Muscle of leg (tissue), 11 donors: ENCODE data around the gene DLGAP1. TPM values are rescaled to one million over a fixed set of nuclear protein-coding genes. Genes with fewer than 3 reads are reported as not detected.

ENCODE experiments used
- DNase-seq: peaks from one replicate; pipeline ENCODE4 v3.0.0; 2013
- H3K27ac ChIP-seq: one replicate; pipeline ENCODE4 v1.5.1; 2013; ENCODE audit warnings: mild to moderate bottlenecking, low read length, control low read depth
- H3K27me3 ChIP-seq: one replicate; pipeline ENCODE4 v1.6.1; 2013; ENCODE audit warnings: low read length; ENCODE audit not compliant: control insufficient read depth, insufficient read depth
- H3K36me3 ChIP-seq: one replicate; pipeline ENCODE4 v1.6.1; 2013; ENCODE audit warnings: low read length; ENCODE audit not compliant: control insufficient read depth, insufficient read depth
- H3K4me1 ChIP-seq: one replicate; pipeline ENCODE4 v1.6.1; 2013; ENCODE audit warnings: low read length; ENCODE audit not compliant: control insufficient read depth, insufficient read depth
- H3K4me3 ChIP-seq: one replicate; pipeline ENCODE4 v1.5.1; 2013; ENCODE audit warnings: low read length, control low read depth
- H3K9me3 ChIP-seq: replicated peaks from 2 replicates; pipeline ENCODE4 v1.6.1; 2013; ENCODE audit warnings: low read depth, low read length; ENCODE audit not compliant: control insufficient read depth
- WGBS: methylation state at CpG from one replicate; pipeline ENCODE4 v1.1.5; 2013; ENCODE audit warnings: missing lambda C conversion rate; ENCODE audit not compliant: insufficient coverage; 5-methylcytosine and 5-hydroxymethylcytosine counted together
- polyA plus RNA-seq, 8 donors: library from polyadenylated mRNA; unstranded; fragments of 120-200 nt; gene quantifications; one replicate each; pipeline versions ENCODE4 v1.2.1 to v1.2.3, GENCODE V29; 2013; ENCODE audit warnings: inconsistent platforms in 1 of 8, low replicate concordance in 1 of 8; ENCODE audit not compliant: insufficient read length in 8 of 8, insufficient read depth in 1 of 8
- total RNA-seq: library from RNA; stranded (reverse); fragments of 120-200 nt; gene quantifications from one replicate; pipeline ENCODE4 v1.2.4, GENCODE V29; 2013

DLGAP1 gene
- total and polyA plus RNA-seq, 9 donors, result 0.87 to 3.1 (median 1.8) TPM

GRCh38 chr18:4198956-4199355 lies 256.2 kb downstream of the DLGAP1 start:
- no peak for DNase-seq
- H3K4me3 ChIP-seq, result no peak overlapping the region
- WGBS, result 40% methylated on average over 1 of the region's 5 CpGs

GRCh38 chr18:4196351-4196750 lies 258.8 kb downstream of the DLGAP1 start:
- no peaks in the 10 kb centered on the region for H3K4me1 ChIP-seq
- H3K9me3 ChIP-seq, result no peaks in the 10 kb centered on the region
- WGBS, result no CpG with 5 or more reads among the region's 4 CpGs
- no peaks in the 10 kb centered on the region for H3K27me3 ChIP-seq
- no peak overlapping the region for H3K4me3 ChIP-seq
- no peak for DNase-seq
- H3K27ac ChIP-seq, result no peak overlapping the region
- H3K36me3 ChIP-seq, result no peaks in the 10 kb centered on the region

More at GRCh38 chr18:4198956-4199355, 256.2 kb downstream of the DLGAP1 start:
- Histone ChIP-seq H3K4me1 (no peaks in the 10 kb centered on the region), H3K9me3 (no peaks in the 10 kb centered on the region), H3K27me3 (no peaks in the 10 kb centered on the region), H3K27ac (no peak overlapping the region), H3K36me3 (no peaks in the 10 kb centered on the region)

- no peaks in the 10 kb centered on the region for H3K27me3 ChIP-seq
- DNase-seq, result peak; percentile 87
- WGBS, result no CpG with 5 or more reads among the region's 3 CpGs
- no peaks in the 10 kb centered on the region for H3K4me1 ChIP-seq
- no peaks in the 10 kb centered on the region for H3K36me3 ChIP-seq
- no peak overlapping the region for H3K4me3 ChIP-seq
- no peaks in the 10 kb centered on the region for H3K9me3 ChIP-seq
- no peak overlapping the region for H3K27ac ChIP-seq
Observed at GRCh38 chr18:4193086-4193485, 262.0 kb downstream of the DLGAP1 start.

DNA sequence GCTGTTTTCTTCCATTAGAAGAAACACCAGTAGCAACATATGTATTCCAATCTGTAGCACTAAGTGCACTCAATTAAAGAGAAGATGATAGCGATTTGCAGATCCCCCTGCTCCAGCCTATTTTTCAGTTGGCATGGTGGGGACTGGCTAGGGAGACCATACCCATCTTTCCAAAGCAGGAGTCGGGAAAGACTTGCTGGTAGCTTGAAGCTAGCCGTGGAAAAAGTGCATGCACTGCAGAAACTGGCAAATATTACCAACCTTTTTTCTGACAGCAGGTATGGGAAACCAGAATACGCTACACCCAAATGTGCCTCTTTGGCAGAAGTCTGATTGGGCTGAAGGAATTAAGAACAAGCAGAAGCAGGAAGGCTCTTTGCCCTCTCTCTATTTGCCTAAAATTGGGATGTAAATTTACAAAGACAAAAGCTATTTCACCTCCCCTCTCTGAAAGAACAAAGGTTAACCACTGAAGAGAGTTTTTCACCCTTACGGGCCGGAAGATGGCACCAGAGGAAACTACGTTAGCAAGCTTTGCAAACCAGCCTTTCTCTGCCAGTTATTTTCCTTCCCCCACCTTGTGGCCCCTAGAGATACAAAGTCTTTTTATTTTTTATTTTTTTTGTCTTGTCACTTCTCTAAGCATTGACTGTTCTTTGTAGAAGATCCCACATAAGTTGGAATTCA lies 273.1 kb downstream of the DLGAP1 start:
- DNase-seq, result no peak
- H3K36me3 ChIP-seq, result no peaks in the 10 kb centered on the region
- no peaks in the 10 kb centered on the region for H3K4me1 ChIP-seq
- H3K9me3 ChIP-seq, result no peaks in the 10 kb centered on the region
- WGBS, result no CpG with 5 or more reads among the region's 7 CpGs
- H3K27me3 ChIP-seq, result no peaks in the 10 kb centered on the region
- no peak overlapping the region for H3K27ac ChIP-seq
- H3K4me3 ChIP-seq, result no peak overlapping the region

- WGBS, result no CpG with 5 or more reads among the region's 3 CpGs
- DNase-seq, result peak; percentile 58
- Histone ChIP-seq H3K27me3 (no peaks in the 10 kb centered on the region), H3K36me3 (no peaks in the 10 kb centered on the region), H3K4me1 (no peaks in the 10 kb centered on the region), H3K9me3 (no peaks in the 10 kb centered on the region), H3K4me3 (no peak overlapping the region), H3K27ac (no peak overlapping the region)
Observed at GRCh38 chr18:4181086-4181485, 274.0 kb downstream of the DLGAP1 start.

DNA sequence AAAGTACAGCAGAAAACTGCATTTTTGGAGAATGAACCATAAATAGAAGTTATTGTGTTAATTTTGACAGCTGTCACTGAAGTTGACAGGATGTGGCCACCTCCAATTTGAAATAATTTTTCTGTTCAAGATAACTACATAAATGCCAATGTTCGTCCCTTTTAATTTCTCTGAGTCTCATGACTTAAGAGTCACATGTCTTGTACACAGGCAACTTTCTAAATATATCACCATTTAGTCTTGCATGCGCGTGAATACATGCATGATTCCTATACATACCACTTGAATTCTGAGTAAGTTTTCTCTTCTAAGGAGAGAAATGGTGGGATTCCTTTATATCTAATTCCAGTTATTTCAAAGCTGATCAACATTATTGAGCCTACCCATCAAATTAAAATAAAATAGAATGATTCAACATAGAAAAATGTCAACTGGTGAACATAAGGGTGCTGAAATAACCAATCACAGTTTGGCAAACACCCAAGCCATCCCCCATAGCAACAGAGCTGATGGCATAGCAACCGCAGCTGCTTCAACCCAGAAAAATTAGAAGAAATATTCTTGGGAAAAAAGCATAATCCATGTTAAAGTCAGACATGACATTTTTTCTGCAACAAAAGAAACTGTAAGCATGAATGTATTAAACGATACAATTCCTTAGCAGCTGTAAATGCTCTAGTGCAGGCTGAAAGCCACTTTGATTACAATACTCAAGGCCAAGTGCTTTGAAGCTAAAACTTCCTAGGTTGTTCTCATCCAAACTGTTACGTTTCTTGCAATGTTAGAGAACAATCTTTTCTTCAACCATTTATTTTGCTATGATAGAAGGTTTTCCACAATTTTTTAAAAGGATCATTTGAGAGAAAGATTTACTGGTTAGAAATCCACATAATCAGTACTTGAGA lies 282.7 kb downstream of the DLGAP1 start:
- no peaks in the 10 kb centered on the region for H3K27me3 ChIP-seq
- 100% methylated on average over 1 of the region's 6 CpGs for WGBS
- H3K9me3 ChIP-seq, result no peaks in the 10 kb centered on the region
- no peaks in the 10 kb centered on the region for H3K4me1 ChIP-seq
- no peaks in the 10 kb centered on the region for H3K36me3 ChIP-seq
- H3K4me3 ChIP-seq, result no peak overlapping the region
- DNase-seq, result peak; percentile 61
- H3K27ac ChIP-seq, result no peak overlapping the region

DNA sequence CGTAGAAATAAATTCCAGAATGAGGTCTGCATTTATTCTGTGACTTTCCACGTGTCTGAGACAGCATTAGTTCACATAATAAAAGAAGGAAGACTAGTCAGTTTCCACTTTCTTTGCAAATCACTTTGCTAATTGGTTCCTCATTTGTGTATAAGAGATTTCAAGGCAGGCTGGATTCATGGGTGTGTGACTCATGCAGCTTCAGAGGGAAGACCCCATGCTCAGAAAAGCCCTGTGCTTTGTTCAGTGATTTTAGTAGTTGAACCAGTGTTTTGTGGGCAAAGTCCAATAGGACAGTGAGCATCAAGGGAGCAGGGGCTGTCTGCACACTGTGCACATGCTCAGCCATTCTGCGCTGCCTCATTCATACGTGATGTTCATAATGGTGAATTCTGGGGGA lies 297.8 kb downstream of the DLGAP1 start:
- Histone ChIP-seq H3K4me3 (no peak overlapping the region), H3K27me3 (no peaks in the 10 kb centered on the region), H3K4me1 (no peaks in the 10 kb centered on the region), H3K36me3 (no peaks in the 10 kb centered on the region), H3K9me3 (no peaks in the 10 kb centered on the region), H3K27ac (no peak overlapping the region)
- DNase-seq, result no peak
- 100% methylated on average over 2 of the region's 4 CpGs for WGBS

DNA sequence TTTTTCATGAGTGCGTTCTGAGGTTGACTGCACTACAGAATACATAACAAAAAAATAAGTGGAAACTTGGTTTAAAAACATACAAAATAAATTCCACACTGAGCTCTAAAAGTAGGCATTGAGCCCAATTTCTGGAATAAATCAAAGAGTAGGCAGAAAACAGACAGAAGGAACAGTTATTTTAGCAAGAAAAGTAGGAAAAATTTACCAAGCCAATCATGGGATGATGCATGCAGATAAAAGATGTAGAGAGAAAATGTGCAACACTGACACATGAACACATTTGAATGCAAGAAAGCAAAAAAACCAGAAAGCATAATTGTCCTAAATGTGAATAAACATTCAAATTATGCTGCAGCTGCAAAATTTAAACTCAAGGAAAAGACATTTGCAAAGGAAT lies 308.3 kb downstream of the DLGAP1 start:
- no peak overlapping the region for H3K4me3 ChIP-seq
- no peaks in the 10 kb centered on the region for H3K36me3 ChIP-seq
- no peaks in the 10 kb centered on the region for H3K4me1 ChIP-seq
- DNase-seq, result peak; percentile 37
- no peak overlapping the region for H3K27ac ChIP-seq
- WGBS, result no CpG with 5 or more reads among the region's 1 CpG
- no peaks in the 10 kb centered on the region for H3K27me3 ChIP-seq
- no peaks in the 10 kb centered on the region for H3K9me3 ChIP-seq

GRCh38 chr18:4144201-4144600 lies 310.9 kb downstream of the DLGAP1 start:
- Histone ChIP-seq H3K4me1 (no peaks in the 10 kb centered on the region), H3K36me3 (no peaks in the 10 kb centered on the region), H3K27ac (no peak overlapping the region), H3K27me3 (no peaks in the 10 kb centered on the region), H3K4me3 (no peak overlapping the region), H3K9me3 (no peaks in the 10 kb centered on the region)
- WGBS, result no CpG with 5 or more reads among the region's 1 CpG
- no peak for DNase-seq

DNA sequence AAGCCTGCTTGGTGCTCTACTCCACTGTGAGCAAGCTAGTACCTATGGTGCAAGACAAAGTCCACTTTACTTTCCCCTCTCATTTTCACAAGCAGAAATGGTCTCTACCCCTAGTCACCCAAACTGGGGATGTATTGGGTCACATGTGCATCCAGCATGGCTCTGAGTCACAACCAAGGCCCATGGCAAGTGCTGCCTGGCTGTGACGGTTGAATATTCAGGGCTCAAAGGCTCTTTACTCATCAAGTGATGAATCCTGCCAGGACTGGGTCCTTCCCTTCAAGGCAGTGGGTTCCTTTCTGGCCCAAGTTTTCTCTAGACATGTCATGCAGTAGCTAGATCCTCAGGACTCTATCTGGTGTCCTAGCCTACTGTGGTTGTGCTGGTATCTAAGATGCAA lies 311.5 kb downstream of the DLGAP1 start:
- DNase-seq, result no peak
- whole genome bisulfite sequencing, result no CpG with 5 or more reads among the region's 1 CpG
- no peak overlapping the region for H3K4me3 ChIP-seq
- no peaks in the 10 kb centered on the region for H3K27me3 ChIP-seq
- H3K9me3 ChIP-seq, result no peaks in the 10 kb centered on the region
- H3K27ac ChIP-seq, result no peak overlapping the region
- H3K36me3 ChIP-seq, result no peaks in the 10 kb centered on the region
- H3K4me1 ChIP-seq, result no peaks in the 10 kb centered on the region
